ENCODE measurements around the gene ADAM15. TPM values are rescaled to one million over a fixed set of nuclear protein-coding genes. Genes with fewer than 3 reads are reported as not detected.

The ADAM15 gene
- total RNA-seq, 2 experiments from 2014 or later = 31.6 to 32.5 TPM

Other genes with a start within 250 kb of the ADAM15 start
- gene KCNN3, start 181.0 kb upstream of the ADAM15 start, total RNA-seq = under 1 TPM; 0.02 to 0.04 TPM
- 10 to 100 TPM; 29.8 to 32.8 TPM for gene PMVK, start 114.6 kb upstream of the ADAM15 start, total RNA-seq
- gene PBXIP1, start 95.2 kb upstream of the ADAM15 start, total RNA-seq = 10 to 100 TPM; 12.2 to 13.2 TPM
- 10 to 100 TPM; 24.2 to 25.1 TPM for gene PYGO2, start 89.5 kb upstream of the ADAM15 start, total RNA-seq
- 10 to 100 TPM; 34.7 to 38.4 TPM for gene SHC1, start 80.6 kb upstream of the ADAM15 start, total RNA-seq
- 100 to 1,000 TPM; 156 TPM for gene CKS1B, start 76.6 kb upstream of the ADAM15 start, total RNA-seq
- 10 to 100 TPM; 54.2 to 56.1 TPM for gene FLAD1, start 68.0 kb upstream of the ADAM15 start, total RNA-seq
- gene LENEP, start 57.7 kb upstream of the ADAM15 start, total RNA-seq = under 1 TPM in 1 of 2 experiments, not detected in 1; 0.66 TPM
- gene ZBTB7B, start 48.5 kb upstream of the ADAM15 start, total RNA-seq = 10 to 100 TPM; 14.1 to 14.4 TPM
- gene DCST2, start 17.5 kb upstream of the ADAM15 start, total RNA-seq = under 1 TPM; 0.20 to 0.31 TPM
- gene DCST1, start 17.5 kb upstream of the ADAM15 start, total RNA-seq = not detected
- 1 to 10 TPM; 2.1 to 2.5 TPM for gene EFNA4, start 12.4 kb downstream of the ADAM15 start, total RNA-seq
- gene EFNA3, start 27.5 kb downstream of the ADAM15 start, total RNA-seq = 1 to 10 TPM; 4.5 to 4.6 TPM
- under 1 TPM; 0.49 to 0.74 TPM for gene EFNA1, start 76.6 kb downstream of the ADAM15 start, total RNA-seq
- 10 to 100 TPM; 50.6 to 51.3 TPM for gene SLC50A1, start 84.5 kb downstream of the ADAM15 start, total RNA-seq
- 10 to 100 TPM; 26.8 to 29.2 TPM for gene DPM3, start 89.2 kb downstream of the ADAM15 start, total RNA-seq
- 100 to 1,000 TPM; 135 to 145 TPM for gene KRTCAP2, start 122.0 kb downstream of the ADAM15 start, total RNA-seq
- gene TRIM46, start 122.5 kb downstream of the ADAM15 start, total RNA-seq = 1 to 10 TPM; 4.6 to 4.9 TPM
- 1 to 10 TPM; 7.4 to 9.3 TPM for gene THBS3, start 156.6 kb downstream of the ADAM15 start, total RNA-seq
- gene MTX1, start 157.4 kb downstream of the ADAM15 start, total RNA-seq = 10 to 100 TPM; 68.0 to 72.5 TPM
- gene ENTREP3, start 204.2 kb downstream of the ADAM15 start, total RNA-seq = 10 to 100 TPM; 46.6 to 49.7 TPM
- gene SCAMP3, start 211.0 kb downstream of the ADAM15 start, total RNA-seq = 100 to 1,000 TPM; 108 to 117 TPM
- 10 to 100 TPM; 61.4 to 65.9 TPM for gene CLK2, start 222.2 kb downstream of the ADAM15 start, total RNA-seq
- 1 to 10 TPM; 1.5 to 1.6 TPM for gene HCN3, start 226.1 kb downstream of the ADAM15 start, total RNA-seq